Measurements from ENCODE around the gene ID1.

ID1 gene

GRCh38 chr20:31565699-31566318, 39.3 kb upstream of the ID1 start:
- no peaks in the 10 kb centered on the region for H3K27me3 ChIP-seq (ENCODE audit: control insufficient read depth, low read length)
- H3F3A ChIP-seq (ENCODE audit: control insufficient read depth, insufficient read depth): peaks cover 28% of the 10 kb centered on the region
- peak overlapping the region; percentile 22 for H3K4me3 ChIP-seq (ENCODE audit: low read length)
- no peaks in the 10 kb centered on the region for H4K20me1 ChIP-seq (ENCODE audit: control insufficient read depth, insufficient read depth, low read depth, low read length)
- H3K36me3 ChIP-seq (ENCODE audit: control insufficient read depth, low read length): peaks cover 75% of the 10 kb centered on the region
- no peak for TF ChIP-seq EZH2phosphoT487 (IDR thresholded peaks at IDR 0.05; ENCODE audit: borderline replicate concordance, low read length)
- TF ChIP-seq, protein P1, sequence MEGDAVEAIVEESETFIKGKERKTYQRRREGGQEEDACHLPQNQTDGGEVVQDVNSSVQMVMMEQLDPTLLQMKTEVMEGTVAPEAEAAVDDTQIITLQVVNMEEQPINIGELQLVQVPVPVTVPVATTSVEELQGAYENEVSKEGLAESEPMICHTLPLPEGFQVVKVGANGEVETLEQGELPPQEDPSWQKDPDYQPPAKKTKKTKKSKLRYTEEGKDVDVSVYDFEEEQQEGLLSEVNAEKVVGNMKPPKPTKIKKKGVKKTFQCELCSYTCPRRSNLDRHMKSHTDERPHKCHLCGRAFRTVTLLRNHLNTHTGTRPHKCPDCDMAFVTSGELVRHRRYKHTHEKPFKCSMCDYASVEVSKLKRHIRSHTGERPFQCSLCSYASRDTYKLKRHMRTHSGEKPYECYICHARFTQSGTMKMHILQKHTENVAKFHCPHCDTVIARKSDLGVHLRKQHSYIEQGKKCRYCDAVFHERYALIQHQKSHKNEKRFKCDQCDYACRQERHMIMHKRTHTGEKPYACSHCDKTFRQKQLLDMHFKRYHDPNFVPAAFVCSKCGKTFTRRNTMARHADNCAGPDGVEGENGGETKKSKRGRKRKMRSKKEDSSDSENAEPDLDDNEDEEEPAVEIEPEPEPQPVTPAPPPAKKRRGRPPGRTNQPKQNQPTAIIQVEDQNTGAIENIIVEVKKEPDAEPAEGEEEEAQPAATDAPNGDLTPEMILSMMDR (IDR thresholded peaks at IDR 0.05; ENCODE audit: low read depth, low read length, poor library complexity, severe bottlenecking): no peak
- H3K4me2 ChIP-seq (ENCODE audit: low read length): peak overlapping the region; percentile 71
- peak overlapping the region; percentile 86 for H3K27ac ChIP-seq (ENCODE audit: low read depth, low read length)
- H3K79me2 ChIP-seq (ENCODE audit: control insufficient read depth, low read length): no peaks in the 10 kb centered on the region
- H3K9me3 ChIP-seq (ENCODE audit: control insufficient read depth, insufficient read depth, low read length): no peaks in the 10 kb centered on the region
- H3K9me2 ChIP-seq (replicated peaks; ENCODE audit: control insufficient read depth, low read length): no peaks in the 10 kb centered on the region
- H3K4me1 ChIP-seq (ENCODE audit: control insufficient read depth, low read length): peaks cover 79% of the 10 kb centered on the region

GRCh38 chr20:31566319-31566657, 38.8 kb upstream of the ID1 start:
- Histone ChIP-seq H3K79me2 (ENCODE audit: control insufficient read depth, low read length) (no peaks in the 10 kb centered on the region), H3K4me3 (ENCODE audit: low read length) (peak overlapping the region; percentile 22), H3F3A (ENCODE audit: control insufficient read depth, insufficient read depth) (peaks cover 33% of the 10 kb centered on the region), H3K4me2 (ENCODE audit: low read length) (peak overlapping the region; percentile 71), H3K27me3 (ENCODE audit: control insufficient read depth, low read length) (no peaks in the 10 kb centered on the region), H4K20me1 (ENCODE audit: control insufficient read depth, insufficient read depth, low read depth, low read length) (no peaks in the 10 kb centered on the region), H3K4me1 (ENCODE audit: control insufficient read depth, low read length) (peaks cover 79% of the 10 kb centered on the region), H3K27ac (ENCODE audit: low read depth, low read length) (peak overlapping the region; percentile 86), H3K36me3 (ENCODE audit: control insufficient read depth, low read length) (peaks cover 71% of the 10 kb centered on the region), H3K9me3 (ENCODE audit: control insufficient read depth, insufficient read depth, low read length) (no peaks in the 10 kb centered on the region), H3K9me2 (replicated peaks; ENCODE audit: control insufficient read depth, low read length) (no peaks in the 10 kb centered on the region)
- TF ChIP-seq, protein P1 (IDR thresholded peaks at IDR 0.05; ENCODE audit: low read depth, low read length, poor library complexity, severe bottlenecking): no peak
- no peak for TF ChIP-seq EZH2phosphoT487 (IDR thresholded peaks at IDR 0.05; ENCODE audit: borderline replicate concordance, low read length)

DNA sequence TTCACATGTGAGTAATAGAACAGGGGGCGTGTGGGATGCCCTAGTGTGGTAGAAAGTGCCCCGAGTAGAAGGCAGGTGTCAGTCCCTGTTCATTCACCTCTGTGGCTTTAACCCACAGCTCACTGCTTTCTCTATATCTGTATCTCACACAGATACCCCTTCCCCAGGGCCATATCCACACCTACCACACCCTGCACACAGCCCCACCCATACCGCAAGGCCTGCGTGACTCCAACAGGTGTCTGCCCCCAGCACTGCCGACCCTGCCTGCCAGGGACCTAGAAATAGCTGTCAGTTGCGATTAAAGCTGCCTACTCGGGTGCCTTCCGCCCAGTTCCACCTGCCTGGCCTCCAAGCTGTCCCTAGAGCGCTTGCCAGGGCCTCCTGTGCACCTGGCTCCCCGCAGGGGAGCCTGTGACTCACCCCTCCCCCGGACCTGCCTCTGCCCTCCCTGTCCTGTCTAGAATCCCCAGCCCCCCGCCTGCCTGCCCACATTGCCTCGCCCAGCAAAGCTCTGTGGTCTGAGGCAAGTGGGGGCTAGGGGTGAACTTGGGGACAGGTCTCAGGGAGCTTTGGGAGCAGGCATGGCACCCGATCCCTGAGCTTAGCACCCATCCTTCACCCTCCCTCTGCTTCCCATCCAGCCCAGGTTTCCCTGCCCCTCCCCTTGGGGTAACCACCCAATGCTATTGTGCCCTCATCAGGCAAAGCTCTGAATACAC, 38.3 kb upstream of the ID1 start:
- no peak for TF ChIP-seq EZH2phosphoT487 (IDR thresholded peaks at IDR 0.05; ENCODE audit: borderline replicate concordance, low read length)
- TF ChIP-seq, protein P1 (IDR thresholded peaks at IDR 0.05; ENCODE audit: low read depth, low read length, poor library complexity, severe bottlenecking): peak; percentile 19
- H3K4me1 ChIP-seq (ENCODE audit: control insufficient read depth, low read length): peaks cover 79% of the 10 kb centered on the region
- H3K4me3 ChIP-seq (ENCODE audit: low read length): peak overlapping the region; percentile 48
- peaks cover 34% of the 10 kb centered on the region for H3F3A ChIP-seq (ENCODE audit: control insufficient read depth, insufficient read depth)
- H4K20me1 ChIP-seq (ENCODE audit: control insufficient read depth, insufficient read depth, low read depth, low read length): no peaks in the 10 kb centered on the region
- peak overlapping the region; percentile 86 for H3K27ac ChIP-seq (ENCODE audit: low read depth, low read length)
- H3K79me2 ChIP-seq (ENCODE audit: control insufficient read depth, low read length): no peaks in the 10 kb centered on the region
- H3K9me2 ChIP-seq (replicated peaks; ENCODE audit: control insufficient read depth, low read length): no peaks in the 10 kb centered on the region
- H3K4me2 ChIP-seq (ENCODE audit: low read length): peak overlapping the region; percentile 71
- H3K9me3 ChIP-seq (ENCODE audit: control insufficient read depth, insufficient read depth, low read length): no peaks in the 10 kb centered on the region
- H3K36me3 ChIP-seq (ENCODE audit: control insufficient read depth, low read length): peaks cover 65% of the 10 kb centered on the region
- H3K27me3 ChIP-seq (ENCODE audit: control insufficient read depth, low read length): no peaks in the 10 kb centered on the region

All from DOHH2 (cell line).